HEK293 (cell line): ENCODE measurements around the gene SHOC2.
A peak's percentile ranks its signal among the peaks of the same experiment; 100 is the strongest.

Experiments used
- AEBP2 ChIP-seq: fragments of 450-650 bp; formaldehyde crosslinking; IDR thresholded peaks from 2 replicates; pipeline ENCODE4 v1.5.1; 2016; ENCODE audit warnings: missing biosample characterization, missing genetic modification characterization, borderline replicate concordance
- ATF2 ChIP-seq: fragments of 450-650 bp; formaldehyde crosslinking; IDR thresholded peaks from 2 replicates; pipeline ENCODE4 v1.5.1; 2016; ENCODE audit warnings: missing biosample characterization, missing genetic modification characterization, low read depth
- GFI1B ChIP-seq: fragments of 450-650 bp; formaldehyde crosslinking; IDR thresholded peaks from 2 replicates; pipeline ENCODE4 v1.5.1; 2016; ENCODE audit warnings: missing biosample characterization, missing genetic modification characterization
- GLI4 ChIP-seq: fragments of 450-650 bp; formaldehyde crosslinking; IDR thresholded peaks from 2 replicates; pipeline ENCODE4 v1.5.1; 2016; ENCODE audit warnings: missing biosample characterization, missing genetic modification characterization
- KLF7 ChIP-seq: fragments of 450-650 bp; formaldehyde crosslinking; IDR thresholded peaks from 2 replicates; pipeline ENCODE4 v1.5.1; 2016; ENCODE audit warnings: missing biosample characterization, missing genetic modification characterization, borderline replicate concordance
- KLF8 ChIP-seq: fragments of 450-650 bp; formaldehyde crosslinking; IDR thresholded peaks from 2 replicates; pipeline ENCODE4 v1.5.1; 2016; ENCODE audit warnings: missing biosample characterization, missing genetic modification characterization
- KLF9 ChIP-seq: fragments of 450-650 bp; formaldehyde crosslinking; IDR thresholded peaks from 2 replicates; pipeline ENCODE4 v1.5.1; 2016; ENCODE audit warnings: missing biosample characterization, missing genetic modification characterization, low read depth
- OSR2 ChIP-seq: fragments of 450-650 bp; formaldehyde crosslinking; IDR thresholded peaks from 2 replicates; pipeline ENCODE4 v1.5.1; 2016; ENCODE audit warnings: missing biosample characterization, missing genetic modification characterization
- REST ChIP-seq: fragments of 450-650 bp; formaldehyde crosslinking; IDR thresholded peaks from 2 replicates; pipeline ENCODE4 v1.5.1; 2016; ENCODE audit warnings: missing biosample characterization, missing genetic modification characterization
- SCRT2 ChIP-seq: fragments of 450-650 bp; formaldehyde crosslinking; IDR thresholded peaks from 2 replicates; pipeline ENCODE4 v1.5.1; 2016; ENCODE audit warnings: missing biosample characterization, missing genetic modification characterization
- SP3 ChIP-seq: fragments of 450-650 bp; formaldehyde crosslinking; IDR thresholded peaks from 2 replicates; pipeline ENCODE4 v1.5.1; 2016; ENCODE audit warnings: missing biosample characterization, missing genetic modification characterization
- ZBTB11 ChIP-seq: fragments of 450-650 bp; formaldehyde crosslinking; conservative IDR thresholded peaks from 2 replicates; pipeline ENCODE4 v1.5.1; 2016; ENCODE audit warnings: low read depth, missing biosample characterization, missing genetic modification characterization
- ZBTB7A ChIP-seq: fragments of 450-650 bp; formaldehyde crosslinking; IDR thresholded peaks from 2 replicates; pipeline ENCODE4 v1.5.1; 2016; ENCODE audit warnings: low read depth, missing biosample characterization, missing genetic modification characterization
- ZEB2 ChIP-seq: fragments of 450-650 bp; formaldehyde crosslinking; IDR thresholded peaks from 2 replicates; pipeline ENCODE4 v1.5.1; 2016; ENCODE audit warnings: missing biosample characterization, missing genetic modification characterization
- ZFHX2 ChIP-seq: fragments of 450-650 bp; formaldehyde crosslinking; conservative IDR thresholded peaks from 2 replicates; pipeline ENCODE4 v1.5.1; 2016; ENCODE audit warnings: missing biosample characterization, missing genetic modification characterization
- ZFP69B ChIP-seq: fragments of 450-650 bp; formaldehyde crosslinking; IDR thresholded peaks from 2 replicates; pipeline ENCODE4 v1.5.1; 2016; ENCODE audit warnings: missing biosample characterization, missing genetic modification characterization
- ZNF10 ChIP-seq: fragments of 450-650 bp; formaldehyde crosslinking; IDR thresholded peaks from 2 replicates; pipeline ENCODE4 v1.5.1; 2017; ENCODE audit warnings: missing biosample characterization, missing genetic modification characterization
- ZNF146 ChIP-seq: fragments of 450-650 bp; formaldehyde crosslinking; IDR thresholded peaks from 2 replicates; pipeline ENCODE4 v1.5.1; 2016; ENCODE audit warnings: missing biosample characterization, missing genetic modification characterization
- ZNF354C ChIP-seq: fragments of 450-650 bp; formaldehyde crosslinking; IDR thresholded peaks from 2 replicates; pipeline ENCODE4 v1.5.1; 2016; ENCODE audit warnings: missing biosample characterization, missing genetic modification characterization, low read depth, borderline replicate concordance
- ZNF394 ChIP-seq: fragments of 450-650 bp; formaldehyde crosslinking; IDR thresholded peaks from 2 replicates; pipeline ENCODE4 v1.5.1; 2016; ENCODE audit warnings: missing biosample characterization, missing genetic modification characterization, mild to moderate bottlenecking, moderate library complexity, borderline replicate concordance
- ZNF558 ChIP-seq: fragments of 450-650 bp; formaldehyde crosslinking; IDR thresholded peaks from 2 replicates; pipeline ENCODE4 v1.5.1; 2016; ENCODE audit warnings: missing biosample characterization, missing genetic modification characterization
- ZNF585B ChIP-seq: fragments of 450-650 bp; formaldehyde crosslinking; IDR thresholded peaks from 2 replicates; pipeline ENCODE4 v1.5.1; 2016; ENCODE audit warnings: missing biosample characterization, missing genetic modification characterization
- ZNF596 ChIP-seq: fragments of 450-650 bp; IDR thresholded peaks from 2 replicates; pipeline ENCODE4 v1.5.0; 2018; ENCODE audit warnings: missing biosample characterization, mild to moderate bottlenecking, missing genetic modification characterization, moderate library complexity
- ZNF747 ChIP-seq: fragments of 450-650 bp; formaldehyde crosslinking; IDR thresholded peaks from 2 replicates; pipeline ENCODE4 v1.5.1; 2016; ENCODE audit warnings: missing biosample characterization, missing genetic modification characterization
- ZNF785 ChIP-seq: fragments of 450-650 bp; formaldehyde crosslinking; IDR thresholded peaks from 2 replicates; pipeline ENCODE4 v1.5.1; 2016; ENCODE audit warnings: missing biosample characterization, missing genetic modification characterization
- ZSCAN18 ChIP-seq: fragments of 450-650 bp; formaldehyde crosslinking; IDR thresholded peaks from 2 replicates; pipeline ENCODE4 v1.5.1; 2016; ENCODE audit warnings: missing biosample characterization, missing genetic modification characterization
- ZSCAN30 ChIP-seq: fragments of 450-650 bp; IDR thresholded peaks from 2 replicates; pipeline ENCODE4 v1.5.1; 2018; ENCODE audit warnings: missing biosample characterization, mild to moderate bottlenecking, missing genetic modification characterization, moderate library complexity
- ZXDB ChIP-seq: fragments of 450-650 bp; formaldehyde crosslinking; IDR thresholded peaks from 2 replicates; pipeline ENCODE4 v1.5.1; 2016; ENCODE audit warnings: missing biosample characterization, missing genetic modification characterization

Gene SHOC2

GRCh38 chr10:110916554-110917346 lies 2.7 kb upstream of the SHOC2 start (continued):
- TF ChIP-seq ZSCAN18 (tag by site-specific recombination) (no peak), ZNF354C (tag by site-specific recombination) (no peak), SP3 (tag by site-specific recombination) (peak; percentile 76), ZNF585B (tag by site-specific recombination) (no peak), ZBTB7A (tag by site-specific recombination) (no peak), ZEB2 (tag by site-specific recombination) (peak; percentile 99), ZNF10 (tag by site-specific recombination) (peak; percentile 48; the same call in 1 of the 2 replicates), SCRT2 (tag by site-specific recombination) (peak; percentile 97), ZXDB (tag by site-specific recombination) (peak; percentile 95), GFI1B (tag by site-specific recombination) (peak; percentile 79), ZNF394 (tag by site-specific recombination) (peak; percentile 68; the same call in 1 of the 2 replicates), ZNF596 (tag by site-specific recombination) (peak; percentile 47; the same call in 1 of the 2 replicates), ZFP69B (tag by site-specific recombination) (peak; percentile 98), ZNF558 (peak; percentile 94), ZNF146 (0 out of 2 replicates have a peak, but pooled peaks have one; percentile 30), KLF9 (tag by site-specific recombination) (no peak), REST (tag by site-specific recombination) (no peak), GLI4 (tag by site-specific recombination) (no peak), ZSCAN30 (tag by site-specific recombination) (peak; percentile 91), ZNF747 (tag by site-specific recombination) (no peak), KLF7 (peak; percentile 56; the same call in 1 of the 2 replicates), OSR2 (tag by site-specific recombination) (peak; percentile 99), KLF8 (tag by site-specific recombination) (peak; percentile 84), AEBP2 (tag by site-specific recombination) (no peak), ZNF785 (no peak), ZBTB11 (tag by site-specific recombination) (0 out of 2 replicates have a peak, but pooled peaks have one; percentile 34), ATF2 (tag by site-specific recombination) (peak; percentile 89), ZFHX2 (tag by site-specific recombination) (peak; percentile 76)
